CD4-positive, alpha-beta T cell treated with Interleukin-21 for 1 hour (primary cell): ENCODE measurements around the gene ADAD1.

Experiments
- DNase-seq: peaks from one replicate; pipeline ENCODE4 v3.0.0-alpha.2; 2020

ADAD1 gene

GRCh38 chr4:122456231-122457116 lies 77.7 kb downstream of the ADAD1 start, which contains the start of gene IL2:
Gene IL2 (minus strand): TSS chr4:122456725. CDS start chr4:122456440, 285 bp downstream.
- DNase-seq, result peak; percentile 37

GRCh38 chr4:122458625-122459024 lies 79.8 kb downstream of the ADAD1 start:
- peak; percentile 56 for DNase-seq

DNA sequence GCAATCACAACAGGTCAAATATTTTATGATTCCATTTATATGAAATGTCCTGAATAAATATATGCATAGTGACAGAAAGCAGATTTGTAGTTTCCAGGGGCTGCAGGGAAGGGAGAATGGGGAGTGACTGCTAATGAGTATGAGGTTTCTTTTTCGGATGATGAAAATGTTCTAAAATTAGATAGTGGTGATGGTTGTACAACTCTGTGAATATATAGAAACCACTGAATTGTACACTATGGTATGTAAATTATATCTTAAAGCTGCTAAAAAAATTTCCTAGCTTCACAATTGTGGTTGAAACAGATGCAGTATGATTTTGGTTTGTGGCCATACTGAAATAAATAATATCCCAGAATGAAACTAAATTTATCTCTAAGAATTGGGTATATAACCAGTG lies 90.6 kb downstream of the ADAD1 start:
- DNase-seq, result no peak

- no peak for DNase-seq
These were observed 96.4 kb downstream of the ADAD1 start for GRCh38 chr4:122475233-122475632.

DNA sequence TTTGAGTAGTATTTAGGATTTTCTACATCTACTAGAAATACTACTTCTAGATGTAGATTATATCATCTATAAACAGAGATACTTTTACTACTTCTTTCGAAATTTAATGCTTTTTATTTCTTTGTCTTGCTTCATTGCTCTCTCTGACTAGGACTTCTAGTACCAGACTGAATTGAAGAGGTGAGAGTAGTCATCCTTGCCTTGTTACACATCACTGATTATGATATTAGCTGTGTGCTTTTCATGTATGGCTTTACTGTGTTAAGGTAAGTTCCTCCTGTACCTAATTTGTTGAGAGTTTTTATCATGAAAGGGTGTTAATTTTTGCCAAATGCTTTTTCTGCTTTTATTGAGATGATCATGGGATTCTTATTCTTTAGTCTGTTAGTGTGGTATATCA lies 97.3 kb downstream of the ADAD1 start:
- no peak for DNase-seq

DNA sequence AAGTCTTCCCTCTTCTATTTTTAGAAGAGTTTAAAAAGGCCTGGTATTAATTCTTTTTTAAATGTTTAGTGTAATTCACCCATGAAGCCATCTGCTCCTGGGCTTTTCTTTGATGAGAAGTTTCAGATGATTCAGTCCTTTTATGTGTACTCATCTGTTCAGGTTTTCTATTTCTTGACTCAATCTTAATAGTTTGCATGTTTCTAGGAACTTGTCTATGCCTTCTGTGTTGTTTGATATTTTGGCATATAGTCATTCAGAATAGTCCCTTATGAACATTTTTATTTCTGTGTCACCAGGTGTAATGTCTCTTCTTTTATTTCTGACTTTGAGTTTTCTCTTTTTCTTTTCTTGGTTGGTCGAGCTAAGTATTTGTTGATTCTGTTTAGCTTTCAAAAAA lies 97.9 kb downstream of the ADAD1 start:
- no peak for DNase-seq
